ENCODE results near the gene PXMP2. TPM values are rescaled to one million over a fixed set of nuclear protein-coding genes. Genes with fewer than 3 reads are reported as not detected.

PXMP2 gene
- total RNA-seq, 1 donor from 2014 or later: 62.5 TPM

DNA sequence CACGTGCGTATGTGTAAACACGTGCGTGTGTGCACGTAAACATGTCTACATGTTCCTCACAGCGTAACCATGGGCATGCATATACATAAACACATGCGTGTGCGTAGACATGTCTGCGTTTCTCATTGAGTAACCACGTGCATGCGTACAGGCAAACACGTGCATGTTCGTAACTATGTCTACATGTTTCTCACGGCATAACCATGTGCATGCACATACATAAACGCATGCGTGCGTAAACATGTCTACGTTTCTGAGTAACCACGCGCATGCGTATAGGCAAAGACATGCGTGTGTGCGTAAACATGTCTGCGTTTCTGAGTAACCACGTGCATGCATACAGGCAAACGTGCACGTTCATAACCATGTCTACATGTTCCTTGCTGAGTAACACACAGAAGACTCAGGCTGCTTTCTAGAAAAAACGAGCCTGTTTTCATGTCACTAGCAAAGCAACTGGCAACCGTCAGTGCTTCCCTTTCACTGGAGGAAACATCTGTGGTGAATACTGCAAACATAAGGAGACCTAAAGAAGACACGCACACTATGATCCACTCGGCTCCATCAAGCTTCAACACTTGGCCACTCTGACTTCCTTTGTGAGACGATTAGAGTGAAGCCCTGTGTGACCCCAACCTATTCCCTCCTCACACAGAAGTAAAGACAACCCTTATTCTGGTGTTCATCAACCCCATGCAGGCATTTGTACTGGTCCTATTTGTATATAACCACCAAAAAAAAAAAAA, 29.1 kb upstream of the PXMP2 start:
- intact Hi-C loops (cut with DNase I): no loop called here
- DNase-seq (ENCODE audit: missing footprints) (no peak), ATAC-seq (no peak)

DNA sequence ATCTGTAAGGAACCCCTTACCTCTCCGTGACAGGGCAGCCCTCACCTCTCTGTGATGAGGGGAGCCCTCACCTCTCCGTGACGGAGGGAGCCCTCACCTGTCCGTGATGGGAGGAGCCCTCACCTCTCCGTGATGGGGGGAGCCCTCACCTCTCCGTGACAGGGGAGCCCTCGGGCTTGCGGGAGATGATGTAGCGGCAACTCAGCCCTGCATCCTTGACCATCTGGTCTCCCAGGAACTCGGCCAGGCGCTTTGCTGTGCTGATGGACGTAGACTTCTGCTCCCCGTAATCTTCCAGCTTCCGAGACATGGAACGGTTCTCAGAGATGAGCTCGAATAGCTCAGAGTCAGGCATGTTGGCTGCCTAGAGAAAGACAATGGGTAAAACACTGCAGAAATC, 28.2 kb upstream of the PXMP2 start:
- DNase-seq (ENCODE audit: missing footprints): no peak
- ATAC-seq: no peak
- intact Hi-C loops (cut with DNase I): no loop called here

DNA sequence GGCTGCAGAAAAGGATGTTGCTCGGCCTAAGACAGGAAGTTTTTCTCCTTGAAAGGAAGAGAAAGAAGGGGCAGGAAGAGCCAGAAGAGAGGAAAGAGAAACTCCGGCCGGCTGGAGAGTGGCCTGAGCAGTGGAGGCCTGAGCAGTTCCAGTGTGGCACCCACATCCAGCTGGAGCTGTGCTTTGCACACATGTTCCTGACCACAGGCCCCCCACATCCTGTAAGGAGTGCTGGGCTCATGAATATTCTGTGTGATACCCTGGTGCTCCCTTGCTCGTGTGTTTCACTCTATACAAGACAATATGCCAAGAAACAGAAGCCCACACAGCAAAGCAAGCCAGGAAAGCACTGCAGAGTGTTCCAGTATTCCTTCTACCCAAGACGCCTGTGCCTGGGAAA, 27.3 kb upstream of the PXMP2 start:
- intact Hi-C loops (cut with DNase I): no loop called here
- no peak for ATAC-seq
- DNase-seq (ENCODE audit: missing footprints): no peak

DNA sequence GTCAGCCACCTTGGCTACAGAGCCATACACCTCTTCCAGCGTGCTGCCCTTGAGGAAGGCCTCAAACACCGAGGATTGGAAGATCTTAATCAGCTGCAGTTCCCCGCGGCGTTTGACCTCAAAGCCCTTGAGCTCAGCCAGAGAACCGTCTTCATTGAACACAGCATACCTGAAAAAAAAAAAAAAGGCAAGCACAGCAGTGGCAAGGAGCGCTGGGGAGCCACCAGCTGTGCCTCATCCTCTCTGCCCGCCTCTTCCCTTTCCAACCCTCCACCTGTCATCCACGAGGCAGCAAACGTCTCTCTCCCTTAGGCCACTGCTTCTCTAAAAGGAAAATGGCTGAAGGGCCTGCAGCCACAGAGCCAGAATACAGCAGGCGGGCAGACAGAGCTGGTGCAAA, 26.4 kb upstream of the PXMP2 start:
- ATAC-seq: no peak
- no peak for DNase-seq (ENCODE audit: missing footprints)
- intact Hi-C loops (cut with DNase I): no loop called here

DNA sequence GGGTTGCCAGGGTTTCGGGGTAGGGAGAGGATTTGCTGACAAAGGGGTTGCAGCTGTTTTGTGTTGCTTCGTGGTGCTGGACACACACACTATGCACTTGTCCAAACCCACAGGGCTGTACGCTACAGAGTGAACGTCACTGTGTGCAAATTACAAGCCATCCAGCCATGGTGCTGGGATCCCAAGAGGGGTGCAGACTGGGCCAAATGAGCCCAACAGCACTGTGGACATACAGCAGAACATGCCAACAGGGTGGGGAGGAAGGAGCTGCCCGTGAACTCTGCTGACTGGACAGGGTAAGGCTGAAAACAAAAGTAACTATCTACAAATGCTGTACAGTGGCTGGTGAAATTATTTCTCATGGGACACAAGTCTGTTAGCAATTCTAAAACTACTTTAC, 25.4 kb upstream of the PXMP2 start:
- DNase-seq (ENCODE audit: missing footprints): no peak
- intact Hi-C loops (cut with DNase I): no loop called here
- ATAC-seq: peak; percentile 61

DNA sequence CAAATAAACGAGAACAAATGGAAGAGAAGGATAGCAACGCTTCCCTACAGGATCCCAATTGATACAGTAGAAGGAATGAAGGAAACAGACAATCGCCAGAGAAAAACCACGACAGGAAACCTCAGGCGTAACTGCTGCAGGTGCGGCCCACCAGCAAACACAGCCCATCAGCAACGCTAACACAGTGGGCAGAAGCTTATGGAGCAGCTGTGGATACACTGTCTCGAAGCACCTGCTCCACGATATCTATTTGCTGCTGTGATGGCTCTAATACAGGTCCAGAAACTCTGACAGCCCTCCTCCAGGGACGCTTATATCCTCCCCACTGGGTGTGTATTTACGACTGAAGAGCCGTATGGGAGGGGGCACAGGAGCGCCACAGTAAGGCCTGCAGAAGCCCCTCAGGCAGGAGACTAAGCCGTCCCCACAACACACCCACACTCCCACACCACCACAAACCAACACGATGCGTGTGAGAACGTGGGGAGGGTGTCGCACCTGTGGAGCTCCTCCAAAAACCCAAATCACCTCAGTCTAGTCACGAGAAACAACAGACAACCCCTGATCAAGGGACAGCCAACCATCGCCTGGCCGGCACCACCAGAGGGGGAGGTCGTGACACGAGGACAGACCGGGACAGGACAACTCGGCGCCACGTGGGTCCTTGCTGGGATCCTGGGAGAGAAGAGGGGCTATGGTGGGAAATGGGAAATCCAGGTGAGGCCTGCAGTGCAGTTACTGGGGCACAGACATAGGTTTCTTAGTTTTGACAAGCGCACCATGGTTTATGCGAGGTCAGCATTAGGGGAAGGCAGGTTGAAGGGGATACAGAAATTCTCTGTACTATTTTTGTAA, 24.3 kb upstream of the PXMP2 start:
- ATAC-seq (no peak), DNase-seq (ENCODE audit: missing footprints) (no peak)
- intact Hi-C loops (cut with DNase I): no loop called here

DNA sequence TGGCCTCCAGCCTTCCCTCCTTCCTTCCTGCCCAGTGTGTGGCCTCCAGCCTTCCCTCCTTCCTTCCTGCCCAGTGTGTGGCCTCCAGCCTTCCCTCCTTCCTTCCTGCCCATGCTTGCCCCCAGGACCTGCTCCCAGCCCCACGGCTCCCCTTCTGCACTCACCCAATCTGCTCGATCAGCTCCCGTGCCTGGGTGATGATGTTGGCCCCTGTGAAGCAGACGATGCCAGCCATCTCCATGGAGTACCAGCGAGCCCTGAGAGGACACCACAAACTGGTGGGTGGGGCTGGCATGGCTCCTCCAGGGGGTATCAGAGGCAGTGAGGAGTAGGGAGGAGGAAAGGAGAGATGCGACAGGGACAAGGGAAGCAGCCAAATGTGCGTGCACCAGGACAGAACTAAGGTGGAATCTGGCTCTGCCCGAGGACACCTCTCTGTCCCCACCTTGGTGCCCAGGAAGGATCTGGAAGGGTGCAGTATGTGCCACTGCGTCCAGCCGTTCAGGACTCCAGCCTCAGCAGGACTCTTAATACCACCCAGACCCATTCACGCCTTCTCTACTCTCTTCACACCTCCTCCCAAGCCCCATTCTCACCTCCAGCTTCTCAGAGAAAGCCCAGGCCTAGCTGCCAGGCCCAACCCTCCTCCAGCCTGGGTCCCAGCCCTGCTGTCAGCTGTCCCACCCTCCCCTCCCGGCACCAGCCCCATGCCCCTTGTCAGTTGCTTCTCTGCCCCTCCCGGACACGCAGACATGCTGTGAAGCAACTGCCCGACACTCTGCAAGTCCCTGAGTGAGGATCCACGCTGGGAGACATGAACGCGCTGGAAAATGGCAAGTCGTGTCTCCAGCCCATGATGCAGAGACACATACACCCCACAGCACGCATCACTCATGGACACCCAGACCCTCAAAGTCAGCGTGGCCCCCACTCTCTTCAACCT, 22.9 kb upstream of the PXMP2 start:
- DNase-seq (ENCODE audit: missing footprints) (no peak), ATAC-seq (no peak)
- intact Hi-C loops (cut with DNase I): no loop called here

DNA sequence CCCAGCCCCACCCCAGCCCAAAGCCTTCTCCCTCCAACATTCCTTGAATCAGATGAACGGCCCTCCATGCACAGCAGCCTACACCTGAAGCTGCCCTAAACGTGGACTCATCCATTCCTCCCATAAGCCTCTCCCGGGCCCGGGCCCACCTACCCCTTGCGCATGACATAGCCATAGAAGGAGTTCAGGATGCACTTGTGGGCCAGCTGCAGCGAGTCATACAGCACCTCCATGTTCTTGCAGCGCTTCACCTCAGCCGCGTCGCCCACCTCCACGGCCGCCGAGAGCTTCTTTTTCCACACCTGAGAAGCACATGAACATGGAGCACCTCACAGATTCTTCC, 22.3 kb upstream of the PXMP2 start:
- no peak for ATAC-seq
- intact Hi-C loops (cut with DNase I): no loop called here
- no peak for DNase-seq (ENCODE audit: missing footprints)

DNA sequence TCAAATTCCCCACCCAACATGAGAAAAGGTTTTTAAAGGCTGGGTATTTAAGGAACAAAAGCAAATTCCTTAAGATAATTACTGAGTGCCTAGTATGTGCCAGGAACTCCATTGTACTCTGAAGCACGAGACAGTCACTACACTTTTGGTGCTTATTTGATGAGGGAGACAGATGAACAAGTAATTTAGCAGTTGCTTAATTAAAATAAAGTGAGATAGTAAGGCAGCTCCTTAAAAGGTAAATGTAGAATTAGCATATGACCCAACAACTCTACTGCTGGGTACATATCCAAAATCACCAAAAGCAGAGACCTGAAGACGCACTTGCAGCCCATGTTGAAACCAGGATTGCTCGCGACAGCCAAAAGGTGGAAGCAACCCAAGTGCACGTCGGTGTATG, 21.6 kb upstream of the PXMP2 start:
- ATAC-seq (no peak), DNase-seq (ENCODE audit: missing footprints) (no peak)
- intact Hi-C loops (cut with DNase I): no loop called here

DNA sequence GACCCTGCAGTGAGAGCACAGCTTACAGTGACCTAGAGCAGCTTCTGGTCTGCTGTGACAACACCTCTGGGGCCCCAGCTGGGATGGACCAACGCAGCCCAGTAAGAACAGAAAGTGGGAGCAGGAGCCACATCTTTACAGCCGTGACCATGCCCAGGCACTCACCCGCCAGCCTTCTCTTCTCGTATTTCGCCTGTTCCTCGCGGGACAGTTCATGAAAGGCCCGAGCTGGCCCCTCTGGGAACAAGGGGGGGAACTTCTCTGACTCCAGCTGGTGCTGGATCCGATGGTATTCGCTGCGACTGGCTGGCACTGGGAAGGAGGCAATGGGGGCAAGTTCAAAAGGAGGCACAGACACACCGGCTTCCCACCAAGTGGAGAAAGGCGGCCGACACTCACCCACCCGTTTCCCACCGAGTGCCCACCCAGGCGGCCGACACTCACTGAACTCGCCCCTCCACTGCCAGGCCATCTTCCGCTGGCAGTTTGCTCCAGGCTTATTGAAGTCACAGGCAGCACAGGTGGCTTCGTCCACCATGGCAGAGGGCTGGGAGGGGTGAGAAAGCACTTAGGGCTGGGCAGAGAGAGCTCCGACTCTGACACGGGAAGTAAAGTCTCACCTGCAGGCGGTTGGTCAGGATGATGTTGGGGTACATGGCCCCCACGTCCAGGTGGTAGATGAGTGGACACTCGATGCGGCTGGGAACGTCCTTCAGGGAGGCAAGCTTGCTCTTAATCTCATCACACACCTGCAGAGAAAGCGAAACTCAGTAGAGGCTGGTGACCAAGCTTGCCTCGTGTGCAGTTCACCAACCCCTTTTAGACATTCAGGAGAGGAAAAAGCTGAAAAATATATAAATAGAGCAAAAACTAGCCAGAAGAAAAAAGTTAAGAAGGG, 18.9 kb upstream of the PXMP2 start:
- DNase-seq (ENCODE audit: missing footprints): no peak
- ATAC-seq: no peak
- intact Hi-C loops (cut with DNase I): no loop called here

DNA sequence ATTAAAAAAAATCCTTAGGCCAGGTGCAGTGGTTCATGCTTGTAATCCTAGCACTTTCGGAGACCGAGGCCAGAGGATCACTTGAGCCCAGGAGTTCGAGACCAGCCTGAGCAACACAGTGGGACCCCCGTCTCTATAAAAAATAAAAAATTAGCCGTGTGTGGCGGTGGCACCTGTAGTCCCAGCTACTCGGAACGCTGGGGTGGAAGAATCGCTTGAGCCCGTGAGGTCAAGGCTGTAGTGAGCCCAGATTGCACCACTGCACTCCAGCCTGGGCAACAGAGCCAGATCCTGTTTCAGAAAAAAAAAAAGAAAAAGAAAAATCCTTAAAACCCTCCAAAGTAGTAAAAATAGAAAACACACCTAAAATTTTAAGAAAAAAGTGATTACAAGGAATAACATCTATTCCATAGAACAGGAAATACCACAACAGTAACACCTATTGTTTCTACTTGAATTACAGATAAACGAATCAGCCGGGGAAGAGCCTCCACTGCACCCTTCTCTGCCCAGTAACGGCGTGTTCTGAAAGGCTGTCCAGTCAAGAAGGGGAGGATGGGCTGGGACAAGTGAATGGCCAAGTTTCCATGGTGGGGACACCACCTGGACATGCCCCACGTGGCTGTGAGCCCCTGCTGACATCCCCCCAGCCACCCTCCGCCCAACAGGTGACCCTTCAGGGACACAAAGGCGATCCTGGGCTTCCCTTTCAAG, 18.1 kb upstream of the PXMP2 start:
- intact Hi-C loops (cut with DNase I): no loop called here
- ATAC-seq (no peak), DNase-seq (ENCODE audit: missing footprints) (no peak)

DNA sequence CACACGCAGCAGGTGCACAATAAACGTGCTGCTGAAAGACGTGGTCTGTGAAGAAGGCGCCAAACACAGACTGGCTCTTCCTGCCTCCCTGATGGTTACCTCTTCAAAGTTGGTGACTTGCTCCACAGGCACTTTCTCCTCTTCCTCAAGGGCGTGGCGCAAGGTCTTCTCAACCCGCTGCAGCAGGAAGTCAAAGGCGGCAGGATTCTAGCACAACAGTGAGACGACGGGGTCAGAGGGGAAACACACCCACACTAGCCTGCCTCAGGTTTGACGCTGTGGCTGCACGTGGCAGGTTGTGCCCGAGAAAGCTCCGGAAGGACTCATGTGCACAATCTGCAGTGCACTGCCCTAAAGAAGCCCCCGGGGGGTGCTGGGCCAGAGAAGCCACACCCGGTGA, 15.3 kb upstream of the PXMP2 start:
- intact Hi-C loops (cut with DNase I): no loop called here
- DNase-seq (ENCODE audit: missing footprints) (no peak), ATAC-seq (no peak)

DNA sequence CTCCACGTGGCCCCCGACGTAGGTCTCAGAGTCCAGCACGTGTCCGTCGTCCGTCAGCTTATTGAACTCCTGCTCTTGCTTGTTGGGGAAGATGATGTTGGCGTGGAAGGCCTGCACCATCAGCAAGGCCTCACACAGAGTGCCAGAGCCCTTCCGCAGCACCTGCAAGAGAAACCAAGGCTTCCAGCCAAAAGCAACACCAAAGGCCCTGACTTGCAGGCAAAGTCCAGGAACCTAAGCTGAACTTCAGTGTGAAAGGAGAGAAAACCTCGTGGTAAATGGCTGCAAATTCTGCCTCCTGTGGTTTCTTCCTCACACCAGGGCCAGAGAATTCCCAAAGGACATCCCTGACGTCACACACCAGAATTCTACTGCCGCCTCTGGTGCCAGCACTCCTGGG, 14.7 kb upstream of the PXMP2 start:
- ATAC-seq (no peak), DNase-seq (ENCODE audit: missing footprints) (no peak)
- intact Hi-C loops (cut with DNase I): no loop called here

DNA sequence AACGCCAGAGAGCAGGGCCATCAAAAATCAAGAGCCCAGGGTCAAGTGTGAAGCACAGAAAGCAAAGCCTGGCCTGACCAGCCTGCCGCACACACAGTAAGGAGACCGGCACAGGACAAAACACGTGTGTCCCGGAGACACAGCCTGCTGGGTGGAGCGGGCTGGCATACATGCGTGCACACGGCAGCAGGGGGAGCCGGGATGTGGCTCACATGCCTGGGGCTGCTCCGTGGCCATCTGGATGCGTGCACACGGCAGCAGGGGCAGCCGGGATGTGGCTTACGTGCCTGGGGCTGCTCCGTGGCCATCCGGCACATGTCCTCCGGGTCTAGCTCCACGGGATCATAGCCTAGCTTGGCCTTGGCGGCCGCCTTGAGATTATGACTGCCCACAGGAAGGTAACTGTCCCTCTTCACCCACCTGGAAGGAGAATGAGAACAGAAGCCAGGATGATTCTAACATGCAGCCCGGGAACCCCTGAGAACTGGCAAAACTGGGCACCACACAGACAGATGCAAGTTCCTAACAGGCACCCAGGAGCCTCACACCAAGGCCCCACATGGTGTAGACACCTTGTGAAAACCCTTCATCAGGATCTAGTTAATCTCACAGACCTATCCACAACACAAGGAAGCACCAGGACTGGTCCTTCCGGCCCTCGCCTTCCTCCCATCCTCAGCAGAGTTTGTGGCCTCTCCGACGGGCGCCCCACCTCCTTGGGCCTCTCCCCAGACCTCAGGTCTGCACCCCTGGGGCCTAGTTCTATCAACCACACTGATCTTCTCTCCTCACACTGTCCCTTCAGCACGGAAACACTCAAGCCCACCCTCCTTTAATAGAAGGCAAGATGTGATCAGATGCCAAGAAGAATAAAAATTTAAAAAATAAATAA, 13.9 kb upstream of the PXMP2 start:
- intact Hi-C loops (cut with DNase I): no loop called here
- ATAC-seq: no peak
- DNase-seq (ENCODE audit: missing footprints): no peak

DNA sequence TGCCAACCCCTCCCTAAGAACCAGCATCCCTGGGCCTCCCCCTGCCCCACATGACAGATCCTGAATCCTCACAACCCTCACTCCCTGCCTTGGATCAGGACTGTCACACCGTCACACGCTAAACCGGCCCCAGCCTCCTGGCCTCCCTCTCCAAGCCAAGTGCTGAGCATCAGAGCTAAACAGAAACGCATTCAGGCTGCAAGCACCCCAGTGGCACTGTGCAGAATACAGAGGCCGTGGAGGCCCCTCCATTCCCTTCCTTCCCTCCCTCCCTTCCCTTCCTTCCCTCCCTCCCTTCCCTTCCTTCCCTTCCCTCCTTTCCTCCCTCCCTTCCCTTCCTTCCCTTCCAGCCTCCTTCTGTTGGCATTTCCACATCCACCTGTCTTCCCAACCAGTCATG, 12.8 kb upstream of the PXMP2 start:
- ATAC-seq: no peak
- no peak for DNase-seq (ENCODE audit: missing footprints)
- intact Hi-C loops (cut with DNase I): no loop called here

DNA sequence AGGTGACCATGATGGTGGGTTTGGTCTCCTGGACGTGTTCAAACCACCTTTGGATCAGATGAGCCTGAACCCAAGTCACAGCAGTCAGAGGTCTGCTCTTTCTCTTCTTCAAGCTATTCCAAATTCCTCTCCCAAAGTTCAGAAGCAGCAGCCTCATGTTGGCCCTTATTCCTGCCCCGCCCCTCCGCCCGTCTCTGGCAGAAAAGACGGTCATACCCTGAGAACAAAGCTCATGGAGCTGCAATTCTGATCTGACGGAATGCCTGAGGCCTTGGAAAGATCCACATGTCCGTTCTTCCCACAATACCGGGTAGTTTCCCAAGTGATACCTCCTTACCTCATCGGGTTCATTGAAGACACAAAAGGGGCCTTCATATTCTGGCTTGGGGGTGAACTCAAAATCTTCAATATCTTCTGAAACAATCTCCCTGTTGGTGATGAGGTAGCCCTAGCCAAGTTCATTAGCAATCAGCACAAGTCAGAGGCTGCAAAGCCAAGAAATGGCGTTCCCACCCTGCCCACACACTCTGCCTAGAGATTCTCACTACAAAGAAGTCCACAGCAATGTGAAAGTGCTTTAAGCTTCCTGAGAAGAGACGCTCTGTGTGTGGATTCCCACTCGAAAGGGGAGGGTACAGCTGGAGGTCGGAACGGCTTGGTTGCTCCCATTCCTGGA, 11.5 kb upstream of the PXMP2 start:
- ATAC-seq: no peak
- DNase-seq (ENCODE audit: missing footprints): no peak
- intact Hi-C loops (cut with DNase I): no loop called here

DNA sequence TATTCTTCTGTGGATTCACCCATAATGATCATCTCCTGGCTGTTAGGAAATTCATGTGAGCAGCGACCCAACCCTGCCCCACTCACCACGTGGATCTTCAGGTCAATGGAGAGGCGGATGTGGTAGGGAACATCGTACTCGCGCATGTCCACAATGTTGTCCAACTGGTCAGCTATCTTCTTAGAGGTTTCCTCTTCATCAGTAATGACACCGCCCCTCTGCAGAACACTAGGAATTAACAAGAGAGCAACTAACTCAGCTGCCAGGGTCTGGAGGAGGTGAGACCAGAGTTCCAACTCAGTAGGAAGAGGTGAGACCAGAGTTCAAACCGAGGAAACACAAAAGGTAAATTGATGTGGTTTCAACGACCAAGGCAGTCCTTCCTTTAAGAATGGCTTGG, 9.9 kb upstream of the PXMP2 start:
- no peak for DNase-seq (ENCODE audit: missing footprints)
- intact Hi-C loops (cut with DNase I): no loop called here
- no peak for ATAC-seq

Data from Right ventricle myocardium inferior (tissue), 1 donor.